ENCODE data around the gene ANXA8L1.
"Not testable (repeated sequence)": the region's sequence is repeated elsewhere in the genome, so short reads cannot be mapped to it uniquely, and the experiment has no call there.

- not testable (repeated sequence) for TF ChIP-seq POLR2A, POLR2AphosphoS5, CTCF (IDR thresholded peaks at IDR 0.05)
Measured at GRCh38 chr10:46396441-46397279, 21.1 kb downstream of the ANXA8L1 start.

Data from sigmoid colon (tissue), 4 donors.